Bronchial epithelial cell (primary cell): ENCODE results near the gene ANKS6. TPM values are rescaled to one million over a fixed set of nuclear protein-coding genes. Genes with fewer than 3 reads are reported as not detected.

Experiments
- DNase-seq: peaks from one replicate; pipeline ENCODE4 v3.0.0-alpha.2; 2010; ENCODE audit warnings: low read depth
- FAIRE-seq: peaks from 2 replicates; lab custom pipeline; 2011; peaks lifted over from hg19 to GRCh38; lab: Jason Lieb, UNC
- H3K27me3 ChIP-seq: 2 replicates; pipeline ENCODE4 v1.5.1; 2011; ENCODE audit warnings: low read length; ENCODE audit not compliant: control insufficient read depth, insufficient read depth
- H3K36me3 ChIP-seq: 2 replicates; pipeline ENCODE4 v1.5.1; 2011; ENCODE audit warnings: low read length; ENCODE audit not compliant: control insufficient read depth, insufficient read depth
- H3K4me3 ChIP-seq: 2 replicates; pipeline ENCODE4 v1.5.1; 2011; ENCODE audit warnings: mild to moderate bottlenecking, low read depth, low read length, control low read depth
- CTCF ChIP-seq: IDR thresholded peaks from 2 replicates; pipeline ENCODE4 v1.5.1; 2011; ENCODE audit warnings: mild to moderate bottlenecking, moderate library complexity, low read length, control low read depth, inconsistent platforms; ENCODE audit not compliant: insufficient read depth, severe bottlenecking
- total RNA-seq: library from RNA; depleted of rRNA; stranded (reverse); fragments of >200 nt; gene quantifications from 2 replicates; pipeline ENCODE4 v1.2.1, GENCODE V29; 2014

Gene ANKS6
- total RNA-seq, 1 donor from 2014 or later = 32.1 TPM

GRCh38 chr9:98707166-98708102, 88.9 kb downstream of the ANKS6 start:
- Histone ChIP-seq H3K4me3 (no peak overlapping the region), H3K36me3 (no peaks in the 10 kb centered on the region), H3K27me3 (peaks cover 37% of the 10 kb centered on the region)
- FAIRE-seq (no peak), DNase-seq (peak; percentile 45)
- TF ChIP-seq CTCF = peak; percentile 64

GRCh38 chr9:98706651-98707165, 89.6 kb downstream of the ANKS6 start:
- no peak for TF ChIP-seq CTCF
- no peak overlapping the region for H3K4me3 ChIP-seq
- no peaks in the 10 kb centered on the region for H3K36me3 ChIP-seq
- peaks cover 34% of the 10 kb centered on the region for H3K27me3 ChIP-seq
- peak; percentile 12 for DNase-seq
- FAIRE-seq = peak; percentile 13

- Histone ChIP-seq H3K36me3 (no peaks in the 10 kb centered on the region), H3K27me3 (peaks cover 22% of the 10 kb centered on the region), H3K4me3 (no peak overlapping the region)
- DNase-seq (no peak), FAIRE-seq (no peak)
- no peak for TF ChIP-seq CTCF
These were observed 93.4 kb downstream of the ANKS6 start for GRCh38 chr9:98702835-98703380.

DNA sequence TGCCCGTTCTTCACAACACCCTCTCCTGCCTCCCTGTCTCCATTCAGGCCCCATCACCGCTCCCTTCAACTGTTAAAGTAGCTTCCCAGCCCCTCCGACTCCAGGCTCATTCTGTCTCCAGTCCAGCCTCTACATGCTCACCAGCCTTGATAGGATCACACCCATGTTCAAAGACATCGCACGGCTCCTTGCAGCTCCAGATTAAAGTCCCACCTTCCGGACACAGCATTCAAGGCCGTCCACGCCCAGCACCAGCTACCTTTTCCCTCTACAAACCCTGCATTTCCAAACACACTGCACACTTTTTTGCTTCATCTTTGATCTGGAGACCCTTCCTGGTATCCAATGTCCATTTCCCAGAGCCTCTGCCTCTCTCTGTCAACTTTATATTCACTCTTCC, 94.0 kb downstream of the ANKS6 start:
- Histone ChIP-seq H3K4me3 (no peak overlapping the region), H3K27me3 (peaks cover 17% of the 10 kb centered on the region), H3K36me3 (no peaks in the 10 kb centered on the region)
- no peak for FAIRE-seq
- DNase-seq = no peak
- TF ChIP-seq CTCF = no peak

GRCh38 chr9:98701576-98701975, 94.8 kb downstream of the ANKS6 start:
- DNase-seq (no peak), FAIRE-seq (peak; percentile 23)
- TF ChIP-seq CTCF = no peak
- no peak overlapping the region for H3K4me3 ChIP-seq
- no peaks in the 10 kb centered on the region for H3K36me3 ChIP-seq
- peaks cover 10% of the 10 kb centered on the region for H3K27me3 ChIP-seq
